ENCODE results near the gene FAM170B. TPM values are rescaled to one million over a fixed set of nuclear protein-coding genes. Genes with fewer than 3 reads are reported as not detected.

Gene FAM170B
- total RNA-seq, 1 donor from 2014 or later = not detected

- no peak for ATAC-seq (ENCODE audit: low read depth)
Measured at GRCh38 chr10:49128854-49129253, 5.0 kb downstream of the FAM170B start.

GRCh38 chr10:49123981-49124950 is 9.6 kb downstream of the FAM170B start:
- no peak for ATAC-seq (ENCODE audit: low read depth)
- intact Hi-C loops (cut with micrococcal nuclease) = no loop called here
- H3K27ac Mint-ChIP-seq = no peak overlapping the region
- POLR2A ChIA-PET = no interaction called here
- TF ChIP-seq CTCF (IDR thresholded peaks at IDR 0.05) = no peak
- peaks cover 4% of the 10 kb centered on the region for H3K9me3 Mint-ChIP-seq
- H3K36me3 Mint-ChIP-seq (ENCODE audit: low read depth) = no peaks in the 10 kb centered on the region
- peaks cover 15% of the 10 kb centered on the region for H3K27me3 Mint-ChIP-seq
- DNase-seq = no peak
- H3K4me3 Mint-ChIP-seq = no peak overlapping the region
- CTCF ChIA-PET = no interaction called here
- H3K4me1 Mint-ChIP-seq = no peaks in the 10 kb centered on the region

More at GRCh38 chr10:49128854-49129253, 5.0 kb downstream of the FAM170B start:
- Mint-ChIP-seq H3K36me3 (ENCODE audit: low read depth) (no peaks in the 10 kb centered on the region), H3K4me3 (no peak overlapping the region), H3K27me3 (peaks cover 22% of the 10 kb centered on the region), H3K9me3 (peaks cover 1% of the 10 kb centered on the region), H3K27ac (no peak overlapping the region), H3K4me1 (peaks cover under 1% of the 10 kb centered on the region)
- DNase-seq = no peak
- ChIA-PET POLR2A (no interaction called here), CTCF (no interaction called here)
- no peak for TF ChIP-seq CTCF (IDR thresholded peaks at IDR 0.05)
- intact Hi-C loops (cut with micrococcal nuclease) = no loop called here

- H3K27ac Mint-ChIP-seq = no peak overlapping the region
- peaks cover 8% of the 10 kb centered on the region for H3K27me3 Mint-ChIP-seq
- no peak overlapping the region for H3K4me3 Mint-ChIP-seq
- ATAC-seq (ENCODE audit: low read depth) (no peak), DNase-seq (no peak)
- POLR2A ChIA-PET = no interaction called here
- H3K4me1 Mint-ChIP-seq = no peaks in the 10 kb centered on the region
- intact Hi-C loops (cut with micrococcal nuclease) = no loop called here
- no peak for TF ChIP-seq CTCF (IDR thresholded peaks at IDR 0.05)
- H3K36me3 Mint-ChIP-seq (ENCODE audit: low read depth) = no peaks in the 10 kb centered on the region
- peaks cover 4% of the 10 kb centered on the region for H3K9me3 Mint-ChIP-seq
- CTCF ChIA-PET = no interaction called here
Measured at GRCh38 chr10:49120911-49121310, 12.9 kb downstream of the FAM170B start.

GRCh38 chr10:49119746-49120145 is 14.1 kb downstream of the FAM170B start:
- CTCF ChIA-PET = no interaction called here
- no peaks in the 10 kb centered on the region for H3K36me3 Mint-ChIP-seq (ENCODE audit: low read depth)
- no peak overlapping the region for H3K4me3 Mint-ChIP-seq

More at GRCh38 chr10:49119746-49120145, 14.1 kb downstream of the FAM170B start:
- Mint-ChIP-seq H3K27ac (no peak overlapping the region), H3K9me3 (peaks cover 3% of the 10 kb centered on the region), H3K27me3 (peaks cover 10% of the 10 kb centered on the region), H3K4me1 (peaks cover 2% of the 10 kb centered on the region)
- no peak for DNase-seq
- no peak for ATAC-seq (ENCODE audit: low read depth)
- POLR2A ChIA-PET = no interaction called here
- intact Hi-C loops (cut with micrococcal nuclease) = no loop called here
- no peak for TF ChIP-seq CTCF (IDR thresholded peaks at IDR 0.05)

Data from activated B cell treated with CpG ODN at 0.5 μM for 24 hours (primary cell).